ENCODE data around the gene TUBAL3.

- no peak for TF ChIP-seq CTCF (IDR thresholded peaks at IDR 0.05)
- no peak for TF ChIP-seq POLR2A (IDR thresholded peaks at IDR 0.05)
- TF ChIP-seq POLR2AphosphoS5 (IDR thresholded peaks at IDR 0.05) = no peak
These were observed 2.3 kb upstream of the TUBAL3 start for GRCh38 chr10:5406918-5407317.
